Endodermal cell (in vitro differentiated cells): ENCODE results near the gene TMEM106C. TPM values are rescaled to one million over a fixed set of nuclear protein-coding genes. Genes with fewer than 3 reads are reported as not detected.

Experiments
- DNase-seq: peaks from one replicate; pipeline ENCODE4 v3.0.0-alpha.2; 2017
- H3K27ac ChIP-seq: 2 replicates; pipeline ENCODE4 v1.5.1; 2013; ENCODE audit warnings: mild to moderate bottlenecking, low read depth, low read length, moderate library complexity
- H3K27me3 ChIP-seq: 2 replicates; pipeline ENCODE4 v1.6.1; 2013; ENCODE audit warnings: mild to moderate bottlenecking, low read length, moderate library complexity; ENCODE audit not compliant: insufficient read depth, control insufficient read depth, poor library complexity, severe bottlenecking
- H3K36me3 ChIP-seq: 2 replicates; pipeline ENCODE4 v1.7.0; 2013; ENCODE audit warnings: mild to moderate bottlenecking, low read length, moderate library complexity; ENCODE audit not compliant: control insufficient read depth, insufficient read depth
- H3K4me1 ChIP-seq: one replicate; pipeline ENCODE4 v1.7.0; 2013; ENCODE audit warnings: low read length; ENCODE audit not compliant: control insufficient read depth, insufficient read depth
- H3K4me3 ChIP-seq: 2 replicates; pipeline ENCODE4 v1.5.1; 2013; ENCODE audit warnings: mild to moderate bottlenecking, low read length, moderate library complexity
- H3K9ac ChIP-seq: 2 replicates; pipeline ENCODE4 v1.6.1; 2013; ENCODE audit warnings: mild to moderate bottlenecking, low read length, moderate library complexity; ENCODE audit not compliant: poor library complexity, severe bottlenecking; ENCODE audit errors: extremely low read depth
- H3K9me3 ChIP-seq: 2 replicates; pipeline ENCODE4 v1.6.1; 2013; ENCODE audit warnings: mild to moderate bottlenecking, low read length, moderate library complexity; ENCODE audit not compliant: control insufficient read depth
- H3K27ac Mint-ChIP-seq: 2 replicates; pipeline ENCODE4 v1.8.0; 2020; ENCODE audit warnings: mixed read lengths
- H3K27me3 Mint-ChIP-seq: 2 replicates; pipeline ENCODE4 v1.8.0; 2021; ENCODE audit warnings: mild to moderate bottlenecking, mixed read lengths; ENCODE audit not compliant: insufficient read depth
- H3K36me3 Mint-ChIP-seq: 2 replicates; pipeline ENCODE4 v1.8.0; 2020; ENCODE audit warnings: low read depth, mixed read lengths
- H3K4me1 Mint-ChIP-seq: 2 replicates; pipeline ENCODE4 v1.8.0; 2020; ENCODE audit warnings: mixed read lengths
- H3K4me3 Mint-ChIP-seq: 2 replicates; pipeline ENCODE4 v1.8.0; 2020; ENCODE audit warnings: mild to moderate bottlenecking, moderate library complexity, mixed read lengths
- H3K9me3 Mint-ChIP-seq: 2 replicates; pipeline ENCODE4 v1.8.0; 2020; ENCODE audit warnings: mild to moderate bottlenecking, mixed read lengths
- WGBS, 2 experiments: methylation state at CpG; one replicate each; pipeline versions ENCODE4 v1.1.5 to v1.1.7; 2013; ENCODE audit warnings: missing lambda C conversion rate in 2 of 2, mixed read lengths in 1 of 2; ENCODE audit not compliant: insufficient coverage in 1 of 2, insufficient read length in 1 of 2; 5-methylcytosine and 5-hydroxymethylcytosine counted together
- total RNA-seq, 2 donors: library from RNA; stranded (reverse); fragmentation: NEBNext Ultra II Directional in 1 of 2; extraction: Animal tissue kit (Norgen Biotek cat#: 25700) in 1 of 2; gene quantifications; 2 replicates in 1 of 2; 3 replicates in 1 of 2; pipeline ENCODE4 v1.2.1, GENCODE V29; 2021
- TF ChIP-seq, protein P1 (sequence below): fragments of 200-600 bp; sonication (generic); conservative IDR thresholded peaks from 2 replicates; pipeline ENCODE4 v1.5.0; 2021; ENCODE audit warnings: antibody characterized with exemption, mild to moderate bottlenecking

The TMEM106C gene
- total RNA-seq, 2 donors from 2014 or later, result 17.3 to 61.6 TPM

DNA sequence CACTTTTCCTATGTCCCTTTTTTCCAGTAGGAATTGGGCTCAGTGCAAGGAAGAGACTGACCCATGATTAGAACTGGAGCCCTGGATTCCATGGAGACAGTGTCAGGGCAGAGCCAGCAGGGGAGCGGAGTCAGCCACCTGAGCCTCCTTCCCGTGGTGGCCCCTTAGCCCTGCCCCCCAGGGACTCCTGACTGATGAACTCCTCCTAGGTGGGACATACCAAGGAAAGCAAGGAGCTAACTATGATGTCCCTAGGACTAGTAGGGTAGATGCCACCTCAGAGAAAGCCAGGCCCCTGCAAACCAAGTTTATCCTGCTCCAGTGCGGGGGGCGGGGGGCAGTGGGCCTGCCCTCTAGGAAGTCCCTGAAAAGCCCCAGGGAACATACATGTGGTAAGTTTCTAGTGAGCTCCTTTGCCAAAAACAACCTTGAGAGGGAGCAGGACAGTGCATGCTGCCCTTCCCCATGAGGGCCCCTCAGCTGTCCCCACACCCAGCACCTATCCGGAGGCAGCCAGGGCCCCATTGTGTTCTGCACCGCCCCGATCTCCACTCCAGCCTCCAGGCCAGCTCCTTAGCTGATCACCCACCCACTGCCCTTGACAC lies 47.1 kb downstream of the TMEM106C start:
- no peaks in the 10 kb centered on the region for H3K9me3 Mint-ChIP-seq
- Histone ChIP-seq H3K36me3 (no peaks in the 10 kb centered on the region), H3K4me1 (peaks cover 4% of the 10 kb centered on the region), H3K4me3 (no peak overlapping the region), H3K9me3 (no peaks in the 10 kb centered on the region), H3K27ac (no peak overlapping the region), H3K9ac (no peak overlapping the region), H3K27me3 (peaks cover 100% of the 10 kb centered on the region)
- H3K4me3 Mint-ChIP-seq, result no peak overlapping the region
- H3K27ac Mint-ChIP-seq, result no peak overlapping the region
- no peaks in the 10 kb centered on the region for H3K36me3 Mint-ChIP-seq
- peaks cover 100% of the 10 kb centered on the region for H3K27me3 Mint-ChIP-seq
- 53 to 61% methylated on average over 4 to 7 of the region's 7 CpGs for WGBS, 2 experiments
- DNase-seq, result no peak
- TF ChIP-seq, protein P1, sequence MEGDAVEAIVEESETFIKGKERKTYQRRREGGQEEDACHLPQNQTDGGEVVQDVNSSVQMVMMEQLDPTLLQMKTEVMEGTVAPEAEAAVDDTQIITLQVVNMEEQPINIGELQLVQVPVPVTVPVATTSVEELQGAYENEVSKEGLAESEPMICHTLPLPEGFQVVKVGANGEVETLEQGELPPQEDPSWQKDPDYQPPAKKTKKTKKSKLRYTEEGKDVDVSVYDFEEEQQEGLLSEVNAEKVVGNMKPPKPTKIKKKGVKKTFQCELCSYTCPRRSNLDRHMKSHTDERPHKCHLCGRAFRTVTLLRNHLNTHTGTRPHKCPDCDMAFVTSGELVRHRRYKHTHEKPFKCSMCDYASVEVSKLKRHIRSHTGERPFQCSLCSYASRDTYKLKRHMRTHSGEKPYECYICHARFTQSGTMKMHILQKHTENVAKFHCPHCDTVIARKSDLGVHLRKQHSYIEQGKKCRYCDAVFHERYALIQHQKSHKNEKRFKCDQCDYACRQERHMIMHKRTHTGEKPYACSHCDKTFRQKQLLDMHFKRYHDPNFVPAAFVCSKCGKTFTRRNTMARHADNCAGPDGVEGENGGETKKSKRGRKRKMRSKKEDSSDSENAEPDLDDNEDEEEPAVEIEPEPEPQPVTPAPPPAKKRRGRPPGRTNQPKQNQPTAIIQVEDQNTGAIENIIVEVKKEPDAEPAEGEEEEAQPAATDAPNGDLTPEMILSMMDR, result no peak
- H3K4me1 Mint-ChIP-seq, result peaks cover 3% of the 10 kb centered on the region

- H3K9me3 Mint-ChIP-seq, result no peaks in the 10 kb centered on the region
- H3K4me1 Mint-ChIP-seq, result no peaks in the 10 kb centered on the region
- no peak for DNase-seq
- H3K27ac Mint-ChIP-seq, result no peak overlapping the region
- H3K36me3 ChIP-seq, result no peaks in the 10 kb centered on the region
- no peaks in the 10 kb centered on the region for H3K4me1 ChIP-seq
- TF ChIP-seq, protein P1, result no peak
- WGBS, 2 experiments, result 69 to 74% methylated on average over 5 to 7 of the region's 8 CpGs
- H3K27me3 ChIP-seq, result peaks cover 100% of the 10 kb centered on the region
- no peak overlapping the region for H3K4me3 ChIP-seq
- no peaks in the 10 kb centered on the region for H3K36me3 Mint-ChIP-seq
- H3K9ac ChIP-seq, result no peak overlapping the region
- H3K9me3 ChIP-seq, result no peaks in the 10 kb centered on the region
- no peak overlapping the region for H3K27ac ChIP-seq
- peaks cover 100% of the 10 kb centered on the region for H3K27me3 Mint-ChIP-seq
- no peak overlapping the region for H3K4me3 Mint-ChIP-seq
Observed at GRCh38 chr12:48012070-48012469, 48.7 kb downstream of the TMEM106C start.

DNA sequence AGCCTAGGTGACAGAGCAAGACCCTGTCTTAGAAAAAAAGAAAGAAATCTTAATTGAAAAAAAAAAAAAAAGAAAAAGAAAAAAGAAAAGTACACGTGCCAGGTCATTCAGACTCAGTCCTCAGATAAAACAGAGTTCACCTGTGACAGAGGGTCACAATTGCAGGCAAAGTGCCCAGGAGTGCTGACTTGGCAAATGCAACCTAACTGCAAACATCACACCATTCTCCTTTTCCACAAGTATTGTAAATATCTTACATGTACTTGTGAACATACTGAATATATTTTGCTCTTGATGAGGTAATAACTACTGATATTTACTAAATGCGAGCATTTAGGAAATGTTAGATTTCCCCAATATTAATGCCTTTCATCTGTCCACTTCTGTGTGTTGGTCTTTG lies 49.9 kb downstream of the TMEM106C start:
- WGBS, 2 experiments, result 66 to 86% methylated on average over 1 to 2 of the region's 2 CpGs
- Mint-ChIP-seq H3K9me3 (no peaks in the 10 kb centered on the region), H3K36me3 (no peaks in the 10 kb centered on the region), H3K4me1 (no peaks in the 10 kb centered on the region), H3K4me3 (no peak overlapping the region), H3K27me3 (peaks cover 100% of the 10 kb centered on the region), H3K27ac (no peak overlapping the region)
- no peak for DNase-seq
- Histone ChIP-seq H3K9me3 (no peaks in the 10 kb centered on the region), H3K4me1 (no peaks in the 10 kb centered on the region), H3K4me3 (no peak overlapping the region), H3K9ac (no peak overlapping the region), H3K36me3 (no peaks in the 10 kb centered on the region), H3K27me3 (peaks cover 100% of the 10 kb centered on the region), H3K27ac (no peak overlapping the region)
- TF ChIP-seq, protein P1, result no peak
